GM19468 (cell line): Measurements from ENCODE around the gene PRDX1.
"Not testable (repeated sequence)": the region's sequence is repeated elsewhere in the genome, so short reads cannot be mapped to it uniquely, and the experiment has no call there.

Source experiments
- ATAC-seq: cut with Tn5 transposase; IDR thresholded peaks from one replicate; pipeline ENCODE4 v1.9.1; 2021; ENCODE audit warnings: mild to moderate bottlenecking, moderate library complexity, moderate number of reproducible peaks; ENCODE audit not compliant: unreplicated experiment; ENCODE audit errors: extremely low read depth

PRDX1 gene

GRCh38 chr1:45508295-45509151, 13.2 kb downstream of the PRDX1 start:
- ATAC-seq: no peak

GRCh38 chr1:45507893-45508292, 13.8 kb downstream of the PRDX1 start:
- ATAC-seq: no peak

- ATAC-seq: no peak
Observed at GRCh38 chr1:45507195-45507594, 14.5 kb downstream of the PRDX1 start.

- no peak for ATAC-seq
Observed at GRCh38 chr1:45503462-45504360, 18.0 kb downstream of the PRDX1 start.

- no peak for ATAC-seq
Observed at GRCh38 chr1:45501505-45501859, 20.2 kb downstream of the PRDX1 start.

GRCh38 chr1:45499415-45499769, 22.3 kb downstream of the PRDX1 start:
- ATAC-seq: no peak

- no peak for ATAC-seq
Observed at GRCh38 chr1:45498279-45498678, 23.4 kb downstream of the PRDX1 start.

GRCh38 chr1:45493116-45493697, 28.5 kb downstream of the PRDX1 start:
- ATAC-seq: no peak

- no peak for ATAC-seq
Observed at GRCh38 chr1:45492691-45493090, 29.0 kb downstream of the PRDX1 start.

GRCh38 chr1:45491487-45492260, 30.0 kb downstream of the PRDX1 start:
- no peak for ATAC-seq

- peak; percentile 88 for ATAC-seq
Observed at GRCh38 chr1:45490626-45491486, 30.8 kb downstream of the PRDX1 start, which contains the start of gene TESK2. Gene TESK2 (minus strand): TSS chr1:45491163. CDS start chr1:45457785, 33,378 bp downstream.

- no peak for ATAC-seq
Observed at GRCh38 chr1:45490121-45490625, 31.5 kb downstream of the PRDX1 start.

GRCh38 chr1:45489379-45489778, 32.3 kb downstream of the PRDX1 start:
- not testable (repeated sequence) for ATAC-seq

- no peak for ATAC-seq
Observed at GRCh38 chr1:45488666-45489377, 32.9 kb downstream of the PRDX1 start.

- no peak for ATAC-seq
Observed at GRCh38 chr1:45485949-45486348, 35.7 kb downstream of the PRDX1 start.

- no peak for ATAC-seq
Observed at GRCh38 chr1:45479039-45479748, 42.5 kb downstream of the PRDX1 start.

- no peak for ATAC-seq
Observed at GRCh38 chr1:45478121-45478814, 43.4 kb downstream of the PRDX1 start.
